Hepatocyte (in vitro differentiated cells): ENCODE measurements around the gene CCDC24.

Source experiments
- EZH2 ChIP-seq: fragments of 200-600 bp; sonication (generic); IDR thresholded peaks from 2 replicates; pipeline ENCODE4 v1.6.1; 2016; ENCODE audit warnings: antibody characterized with exemption, mild to moderate bottlenecking, borderline replicate concordance
- TF ChIP-seq, protein P1 (sequence below): fragments of 200-600 bp; sonication (generic); IDR thresholded peaks from 2 replicates; pipeline ENCODE4 v1.5.1; 2016; ENCODE audit warnings: antibody characterized with exemption, mild to moderate bottlenecking; ENCODE audit not compliant: poor library complexity

DNA sequence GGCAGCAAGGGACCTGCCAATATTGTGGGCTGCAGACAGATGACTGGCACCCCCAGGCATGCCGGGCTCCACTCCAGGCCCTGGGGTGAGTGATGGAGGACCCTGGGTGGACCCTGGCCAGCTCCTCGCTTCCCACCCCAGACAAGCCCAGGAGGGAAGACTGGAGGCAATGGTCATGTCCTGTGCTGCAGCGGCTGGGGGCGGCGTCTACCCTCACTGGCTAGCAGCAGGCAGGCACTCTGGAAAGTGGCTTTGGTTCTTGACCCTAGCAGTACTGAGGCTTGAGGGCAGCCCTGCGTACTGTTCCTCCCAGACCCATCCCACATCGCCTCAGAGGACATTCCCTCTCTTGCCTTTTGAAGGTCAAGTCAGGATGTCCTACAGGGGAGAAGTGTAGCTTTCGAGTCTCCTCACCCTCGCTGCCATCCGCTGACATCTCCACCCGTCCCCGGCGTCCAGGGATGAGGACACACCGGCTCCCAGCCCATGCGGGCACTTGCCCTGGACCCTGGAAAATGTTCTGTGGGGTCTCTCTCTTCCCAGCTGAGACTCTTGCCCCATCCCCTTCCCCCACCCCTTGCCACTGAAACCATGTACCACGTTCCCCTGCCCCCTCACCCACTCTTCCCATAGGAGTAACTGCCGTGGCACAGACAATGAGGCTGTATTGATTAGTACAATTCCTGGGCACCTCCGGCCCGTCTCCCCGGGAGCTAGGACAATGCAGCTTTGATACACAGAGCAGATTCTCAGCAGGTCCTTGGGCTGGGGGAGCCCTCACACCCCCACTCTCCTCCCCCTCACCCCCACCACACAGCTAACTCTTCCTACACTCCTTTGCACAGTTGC lies 24.9 kb downstream of the CCDC24 start:
- TF ChIP-seq, protein P1, sequence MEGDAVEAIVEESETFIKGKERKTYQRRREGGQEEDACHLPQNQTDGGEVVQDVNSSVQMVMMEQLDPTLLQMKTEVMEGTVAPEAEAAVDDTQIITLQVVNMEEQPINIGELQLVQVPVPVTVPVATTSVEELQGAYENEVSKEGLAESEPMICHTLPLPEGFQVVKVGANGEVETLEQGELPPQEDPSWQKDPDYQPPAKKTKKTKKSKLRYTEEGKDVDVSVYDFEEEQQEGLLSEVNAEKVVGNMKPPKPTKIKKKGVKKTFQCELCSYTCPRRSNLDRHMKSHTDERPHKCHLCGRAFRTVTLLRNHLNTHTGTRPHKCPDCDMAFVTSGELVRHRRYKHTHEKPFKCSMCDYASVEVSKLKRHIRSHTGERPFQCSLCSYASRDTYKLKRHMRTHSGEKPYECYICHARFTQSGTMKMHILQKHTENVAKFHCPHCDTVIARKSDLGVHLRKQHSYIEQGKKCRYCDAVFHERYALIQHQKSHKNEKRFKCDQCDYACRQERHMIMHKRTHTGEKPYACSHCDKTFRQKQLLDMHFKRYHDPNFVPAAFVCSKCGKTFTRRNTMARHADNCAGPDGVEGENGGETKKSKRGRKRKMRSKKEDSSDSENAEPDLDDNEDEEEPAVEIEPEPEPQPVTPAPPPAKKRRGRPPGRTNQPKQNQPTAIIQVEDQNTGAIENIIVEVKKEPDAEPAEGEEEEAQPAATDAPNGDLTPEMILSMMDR: no peak
- TF ChIP-seq EZH2: no peak
